Effector CD4-positive, alpha-beta T cell (primary cell): ENCODE measurements around the gene ADIPOR2.

ENCODE experiments used
- DNase-seq: peaks from one replicate; pipeline ENCODE4 v3.0.0-alpha.2; 2020

Gene ADIPOR2

GRCh38 chr12:1777798-1778197 lies 86.9 kb downstream of the ADIPOR2 start:
- DNase-seq: no peak

- no peak for DNase-seq
Observed at GRCh38 chr12:1778911-1779310, 88.0 kb downstream of the ADIPOR2 start.

GRCh38 chr12:1779783-1780182 lies 88.9 kb downstream of the ADIPOR2 start:
- no peak for DNase-seq

- no peak for DNase-seq
Observed at GRCh38 chr12:1781772-1782171, 90.9 kb downstream of the ADIPOR2 start.

- DNase-seq: no peak
Observed at GRCh38 chr12:1782215-1782614, 91.3 kb downstream of the ADIPOR2 start.

- no peak for DNase-seq
Observed at GRCh38 chr12:1787714-1788113, 96.8 kb downstream of the ADIPOR2 start.

GRCh38 chr12:1790444-1790843 lies 99.6 kb downstream of the ADIPOR2 start:
- DNase-seq: no peak

- DNase-seq: peak; percentile 56
Observed at GRCh38 chr12:1791104-1791841, 100.4 kb downstream of the ADIPOR2 start.

- DNase-seq: no peak
Observed at GRCh38 chr12:1792406-1792805, 101.5 kb downstream of the ADIPOR2 start.

- no peak for DNase-seq
Observed at GRCh38 chr12:1793426-1794210, 102.7 kb downstream of the ADIPOR2 start.

GRCh38 chr12:1794440-1795090 lies 103.7 kb downstream of the ADIPOR2 start:
- no peak for DNase-seq

GRCh38 chr12:1795221-1795784 lies 104.4 kb downstream of the ADIPOR2 start:
- no peak for DNase-seq

GRCh38 chr12:1795785-1796514 lies 105.1 kb downstream of the ADIPOR2 start:
- DNase-seq: peak; percentile 89

GRCh38 chr12:1796515-1797010 lies 105.7 kb downstream of the ADIPOR2 start:
- DNase-seq: no peak

GRCh38 chr12:1797011-1797901 lies 106.4 kb downstream of the ADIPOR2 start:
- peak; percentile 47 for DNase-seq

GRCh38 chr12:1797991-1798640 lies 107.2 kb downstream of the ADIPOR2 start:
- DNase-seq: no peak

- no peak for DNase-seq
Observed at GRCh38 chr12:1798641-1799020, 107.8 kb downstream of the ADIPOR2 start.

GRCh38 chr12:1799051-1799881 lies 108.4 kb downstream of the ADIPOR2 start:
- DNase-seq: no peak

- no peak for DNase-seq
Observed at GRCh38 chr12:1799882-1800400, 109.1 kb downstream of the ADIPOR2 start.
